Trophoblast cell (in vitro differentiated cells and primary cell): ENCODE results near the gene FADS3.

ENCODE experiments used
- DNase-seq, 2 donors: peaks; one replicate each; pipeline ENCODE4 v3.0.0-alpha.2; 2016
- H2AFZ ChIP-seq: 2 replicates; pipeline ENCODE4 v1.6.1; 2013; ENCODE audit warnings: low read length, moderate library complexity, mild to moderate bottlenecking; ENCODE audit not compliant: insufficient read depth, poor library complexity
- H2AK5ac ChIP-seq: 2 replicates; pipeline ENCODE4 v1.6.1; 2013; ENCODE audit warnings: mild to moderate bottlenecking, low read length
- H2BK120ac ChIP-seq: 2 replicates; pipeline ENCODE4 v1.6.1; 2013; ENCODE audit warnings: low read length, mild to moderate bottlenecking, moderate library complexity; ENCODE audit not compliant: insufficient read depth, poor library complexity
- H2BK12ac ChIP-seq: 2 replicates; pipeline ENCODE4 v1.6.1; 2013; ENCODE audit warnings: mild to moderate bottlenecking, low read length, moderate library complexity
- H2BK5ac ChIP-seq: 2 replicates; pipeline ENCODE4 v1.6.1; 2013; ENCODE audit warnings: low read length, low read depth, moderate library complexity, mild to moderate bottlenecking; ENCODE audit not compliant: poor library complexity
- H3K14ac ChIP-seq: 2 replicates; pipeline ENCODE4 v1.6.1; 2013; ENCODE audit warnings: mild to moderate bottlenecking, low read length
- H3K18ac ChIP-seq: 2 replicates; pipeline ENCODE4 v1.6.1; 2013; ENCODE audit warnings: mild to moderate bottlenecking, low read length
- H3K23ac ChIP-seq: 2 replicates; pipeline ENCODE4 v1.6.1; 2013; ENCODE audit warnings: low read length
- H3K27ac ChIP-seq: 2 replicates; pipeline ENCODE4 v1.5.1; 2013; ENCODE audit warnings: low read depth, mild to moderate bottlenecking, inconsistent platforms, low read length, moderate library complexity
- H3K27me3 ChIP-seq: 2 replicates; pipeline ENCODE4 v1.6.1; 2013; ENCODE audit warnings: inconsistent platforms, mild to moderate bottlenecking, low read length, moderate library complexity; ENCODE audit not compliant: insufficient read depth
- H3K36me3 ChIP-seq, 2 experiments: 1 replicate in 1 of 2; 2 replicates in 1 of 2; pipeline ENCODE4 v1.6.1; 2013; ENCODE audit warnings: low read length in 2 of 2, mild to moderate bottlenecking in 2 of 2, moderate library complexity in 1 of 2; ENCODE audit not compliant: insufficient read depth in 2 of 2, control insufficient read depth in 1 of 2
- H3K4ac ChIP-seq: 2 replicates; pipeline ENCODE4 v1.6.1; 2013; ENCODE audit warnings: low read depth, mild to moderate bottlenecking, low read length, moderate library complexity
- H3K4me1 ChIP-seq, 2 experiments: 1 replicate in 1 of 2; 2 replicates in 1 of 2; pipeline ENCODE4 v1.6.1; 2013; ENCODE audit warnings: low read length in 2 of 2, mild to moderate bottlenecking in 2 of 2, moderate library complexity in 1 of 2; ENCODE audit not compliant: insufficient read depth in 2 of 2, control insufficient read depth in 1 of 2
- H3K4me2 ChIP-seq: 2 replicates; pipeline ENCODE4 v1.6.1; 2013; ENCODE audit warnings: inconsistent platforms, mild to moderate bottlenecking, low read length, moderate library complexity
- H3K4me3 ChIP-seq: 2 replicates; pipeline ENCODE4 v1.5.1; 2013; ENCODE audit warnings: mild to moderate bottlenecking, low read depth, low read length, inconsistent platforms
- H3K79me1 ChIP-seq: one replicate; pipeline ENCODE4 v1.6.1; 2013; ENCODE audit warnings: low read length
- H3K79me2 ChIP-seq: 2 replicates; pipeline ENCODE4 v1.6.1; 2013; ENCODE audit warnings: low read length, mild to moderate bottlenecking; ENCODE audit not compliant: control insufficient read depth, insufficient read depth, poor library complexity
- H3K9ac ChIP-seq: 2 replicates; pipeline ENCODE4 v1.6.1; 2013; ENCODE audit warnings: mild to moderate bottlenecking, low read length
- H3K9me3 ChIP-seq: 2 replicates; pipeline ENCODE4 v1.6.1; 2013; ENCODE audit warnings: low read depth, mild to moderate bottlenecking, control low read depth, inconsistent platforms, low read length; ENCODE audit not compliant: insufficient read depth
- H4K12ac ChIP-seq: 2 replicates; pipeline ENCODE4 v1.6.1; 2013; ENCODE audit warnings: low read depth, mild to moderate bottlenecking, low read length, moderate library complexity
- H4K8ac ChIP-seq: 2 replicates; pipeline ENCODE4 v1.6.1; 2013; ENCODE audit warnings: low read depth, mild to moderate bottlenecking, low read length, moderate library complexity
- H4K91ac ChIP-seq: one replicate; pipeline ENCODE4 v1.6.1; 2013; ENCODE audit warnings: low read depth, mild to moderate bottlenecking, low read length, moderate library complexity
- WGBS: extraction: QIAGEN DNeasy Blood & Tissue Kit; methylation state at CpG from one replicate; pipeline ENCODE4 v1.1.7; 2013; ENCODE audit warnings: missing lambda C conversion rate; ENCODE audit not compliant: insufficient read length, insufficient coverage; ENCODE audit errors: extremely low coverage; 5-methylcytosine and 5-hydroxymethylcytosine counted together

The FADS3 gene

GRCh38 chr11:61870541-61871031 is 20.8 kb downstream of the FADS3 start:
- H3K14ac ChIP-seq: no peak overlapping the region
- H2BK5ac ChIP-seq: no peak overlapping the region
- H2AFZ ChIP-seq: no peak overlapping the region
- no peak overlapping the region for H3K4ac ChIP-seq
- H3K18ac ChIP-seq: no peak overlapping the region
- no peak overlapping the region for H4K8ac ChIP-seq
- H2BK120ac ChIP-seq: no peak overlapping the region
- H3K79me2 ChIP-seq: no peaks in the 10 kb centered on the region
- H4K91ac ChIP-seq: no peak overlapping the region
- H3K4me2 ChIP-seq: no peak overlapping the region
- H3K9me3 ChIP-seq: no peaks in the 10 kb centered on the region
- H2BK12ac ChIP-seq: no peak overlapping the region
- peak in 1 of 2 donors; percentile 24 for DNase-seq
- H3K9ac ChIP-seq: no peak overlapping the region
- peaks cover 16 to 19% of the 10 kb centered on the region in 2 experiments for H3K36me3 ChIP-seq
- no peak overlapping the region for H3K27ac ChIP-seq
- no peak overlapping the region for H3K4me3 ChIP-seq
- no peak overlapping the region for H4K12ac ChIP-seq
- H3K27me3 ChIP-seq: no peaks in the 10 kb centered on the region
- no CpG with 5 or more reads among the region's 10 CpGs for WGBS
- no peak overlapping the region for H2AK5ac ChIP-seq
- H3K79me1 ChIP-seq: no peaks in the 10 kb centered on the region
- no peak overlapping the region for H3K23ac ChIP-seq
- H3K4me1 ChIP-seq: peaks cover 0 to 12% of the 10 kb centered on the region in 2 experiments

DNA sequence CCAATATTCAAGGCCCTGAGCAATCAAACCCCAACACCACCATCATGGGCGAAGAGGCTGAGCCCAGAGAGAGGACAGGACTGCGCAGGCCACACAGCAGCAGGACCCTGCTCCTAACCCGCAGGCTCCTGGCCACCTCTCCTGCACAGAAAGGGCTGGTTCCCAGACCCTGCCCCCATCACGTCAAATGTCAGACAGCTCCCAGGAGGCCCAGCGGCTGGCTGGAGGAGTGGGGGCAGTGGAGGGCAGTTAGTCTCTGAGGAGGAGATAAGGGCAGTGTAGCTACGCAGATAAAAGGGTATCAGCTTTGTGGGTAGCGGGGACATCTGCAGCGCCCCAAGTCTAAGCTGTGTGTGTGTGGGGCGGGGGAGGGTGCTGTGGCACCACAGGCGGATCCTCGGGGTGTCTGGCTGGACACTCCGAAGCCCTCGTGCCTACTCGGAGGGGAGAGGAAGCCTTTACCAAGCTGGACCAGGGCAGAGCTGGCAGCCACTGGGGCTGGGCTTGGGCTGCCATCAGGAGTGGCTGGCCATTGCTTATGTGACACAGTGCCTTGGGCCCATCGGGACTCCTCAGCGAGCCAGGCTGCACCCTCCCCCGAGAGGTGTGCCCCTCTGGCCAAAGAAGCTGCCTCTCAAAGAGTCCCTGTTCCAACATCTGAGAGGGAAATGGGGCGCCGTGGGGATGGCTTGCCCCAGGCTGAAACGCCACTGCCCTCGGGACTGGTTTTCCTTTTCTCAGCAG is 21.5 kb downstream of the FADS3 start:
- no CpG with 5 or more reads among the region's 21 CpGs for WGBS
- H4K8ac ChIP-seq: no peak overlapping the region

DNA sequence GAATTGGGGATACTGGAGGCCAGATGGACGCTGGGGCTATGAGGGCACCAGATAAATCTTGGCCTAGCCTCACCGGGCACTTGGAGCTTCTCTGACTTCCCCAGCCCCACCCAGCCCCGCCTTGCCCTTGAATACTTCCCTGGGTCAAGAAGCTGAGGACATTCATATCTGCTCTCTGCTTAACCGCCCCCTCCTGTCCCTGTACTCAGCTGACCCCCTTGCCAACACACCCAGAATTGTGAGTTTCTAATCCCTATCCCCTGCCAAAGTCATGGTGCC is 22.0 kb downstream of the FADS3 start:
- peaks cover 0 to 12% of the 10 kb centered on the region in 2 experiments for H3K4me1 ChIP-seq
- H3K4me2 ChIP-seq: no peak overlapping the region
- no peak overlapping the region for H2AK5ac ChIP-seq
- H3K36me3 ChIP-seq: peaks cover 27 to 29% of the 10 kb centered on the region in 2 experiments
- no peak for DNase-seq
- no peak overlapping the region for H3K18ac ChIP-seq
- no peak overlapping the region for H3K9ac ChIP-seq
- no peak overlapping the region for H2BK120ac ChIP-seq
- no peaks in the 10 kb centered on the region for H3K9me3 ChIP-seq
- H4K8ac ChIP-seq: no peak overlapping the region
- H4K12ac ChIP-seq: no peak overlapping the region
- H4K91ac ChIP-seq: no peak overlapping the region
- no CpG with 5 or more reads among the region's 4 CpGs for WGBS
- no peak overlapping the region for H2BK5ac ChIP-seq
- H3K79me1 ChIP-seq: no peaks in the 10 kb centered on the region
- H3K79me2 ChIP-seq: no peaks in the 10 kb centered on the region
- H3K4ac ChIP-seq: no peak overlapping the region
- H2AFZ ChIP-seq: no peak overlapping the region
- H3K27ac ChIP-seq: no peak overlapping the region
- H2BK12ac ChIP-seq: no peak overlapping the region
- H3K23ac ChIP-seq: no peak overlapping the region
- H3K4me3 ChIP-seq: no peak overlapping the region
- no peaks in the 10 kb centered on the region for H3K27me3 ChIP-seq
- H3K14ac ChIP-seq: no peak overlapping the region

More for the DNA sequence above, 21.5 kb downstream of the FADS3 start:
- H3K27me3 ChIP-seq: no peaks in the 10 kb centered on the region
- no peak overlapping the region for H3K14ac ChIP-seq
- H3K4ac ChIP-seq: no peak overlapping the region
- no peak overlapping the region for H3K4me2 ChIP-seq
- H4K12ac ChIP-seq: no peak overlapping the region
- no peak overlapping the region for H3K9ac ChIP-seq
- H3K36me3 ChIP-seq: peaks cover 23 to 26% of the 10 kb centered on the region in 2 experiments
- H2AK5ac ChIP-seq: no peak overlapping the region
- H3K27ac ChIP-seq: no peak overlapping the region
- no peak overlapping the region for H2BK5ac ChIP-seq
- H2AFZ ChIP-seq: no peak overlapping the region
- no peak overlapping the region for H2BK12ac ChIP-seq
- H3K79me2 ChIP-seq: no peaks in the 10 kb centered on the region
- H3K4me3 ChIP-seq: no peak overlapping the region
- DNase-seq: no peak
- peaks cover 0 to 12% of the 10 kb centered on the region in 2 experiments for H3K4me1 ChIP-seq
- no peak overlapping the region for H3K18ac ChIP-seq
- H3K23ac ChIP-seq: no peak overlapping the region
- no peak overlapping the region for H4K91ac ChIP-seq
- H2BK120ac ChIP-seq: no peak overlapping the region
- no peaks in the 10 kb centered on the region for H3K9me3 ChIP-seq
- no peaks in the 10 kb centered on the region for H3K79me1 ChIP-seq

GRCh38 chr11:61868571-61869428 is 22.5 kb downstream of the FADS3 start:
- Histone ChIP-seq H2AK5ac (no peak overlapping the region), H2BK12ac (no peak overlapping the region), H3K4ac (no peak overlapping the region), H3K36me3 (peaks cover 31% of the 10 kb centered on the region in 2 experiments), H4K8ac (no peak overlapping the region), H3K27me3 (no peaks in the 10 kb centered on the region), H2AFZ (no peak overlapping the region), H2BK5ac (no peak overlapping the region), H3K4me3 (peak overlapping the region; percentile 30), H3K79me1 (no peaks in the 10 kb centered on the region), H4K91ac (no peak overlapping the region), H2BK120ac (no peak overlapping the region), H3K4me2 (no peak overlapping the region), H3K9ac (no peak overlapping the region), H3K4me1 (peaks cover 0 to 12% of the 10 kb centered on the region in 2 experiments), H4K12ac (no peak overlapping the region), H3K14ac (no peak overlapping the region), H3K79me2 (no peaks in the 10 kb centered on the region), H3K18ac (no peak overlapping the region), H3K27ac (no peak overlapping the region), H3K23ac (no peak overlapping the region), H3K9me3 (no peaks in the 10 kb centered on the region)
- no CpG with 5 or more reads among the region's 14 CpGs for WGBS
- no peak for DNase-seq
